Loucy (cell line): ENCODE data around the gene S100Z.

Experiments
- H2AFZ ChIP-seq: fragments of 200-600 bp; sonication (generic); 2 replicates; pipeline ENCODE4 v1.6.0; 2016; ENCODE audit warnings: antibody characterized with exemption, mild to moderate bottlenecking, low read length, moderate library complexity
- H3F3A ChIP-seq: fragments of 200-600 bp; 2 replicates; pipeline ENCODE4 v1.6.0; 2016; ENCODE audit warnings: antibody characterized with exemption, low read depth, mild to moderate bottlenecking
- H3K27me3 ChIP-seq: fragments of 200-600 bp; sonication (generic); 2 replicates; pipeline ENCODE4 v1.6.1; 2014; ENCODE audit warnings: low read length, mild to moderate bottlenecking; ENCODE audit not compliant: insufficient read depth, poor library complexity, severe bottlenecking
- H3K36me3 ChIP-seq: fragments of 200-600 bp; sonication (generic); 2 replicates; pipeline ENCODE4 v1.6.1; 2016; ENCODE audit warnings: low read length; ENCODE audit not compliant: insufficient read depth
- H3K4me1 ChIP-seq: fragments of 200-600 bp; sonication (generic); 2 replicates; pipeline ENCODE4 v1.5.1; 2014; ENCODE audit warnings: low read length, mild to moderate bottlenecking; ENCODE audit not compliant: insufficient read depth, poor library complexity, severe bottlenecking
- H3K4me2 ChIP-seq: fragments of 200-600 bp; sonication (generic); 2 replicates; pipeline ENCODE4 v1.6.0; 2014; ENCODE audit warnings: antibody characterized with exemption, low read length, low read depth, mild to moderate bottlenecking; ENCODE audit not compliant: poor library complexity, severe bottlenecking
- H3K4me3 ChIP-seq: fragments of 200-600 bp; sonication (generic); 2 replicates; pipeline ENCODE4 v1.5.1; 2014; ENCODE audit warnings: low read length, mild to moderate bottlenecking, mixed read lengths; ENCODE audit not compliant: poor library complexity, severe bottlenecking
- H3K79me2 ChIP-seq: fragments of 200-600 bp; sonication (generic); 2 replicates; pipeline ENCODE4 v1.6.1; 2014; ENCODE audit warnings: low read length; ENCODE audit not compliant: insufficient read depth
- H3K9ac ChIP-seq: fragments of 200-600 bp; sonication (generic); 2 replicates; pipeline ENCODE4 v1.6.0; 2014; ENCODE audit warnings: mild to moderate bottlenecking, low read depth, low read length, moderate library complexity; ENCODE audit not compliant: poor library complexity, severe bottlenecking
- H3K9me2 ChIP-seq: fragments of 200-600 bp; sonication (generic); replicated peaks from 2 replicates; pipeline ENCODE4 v1.6.1; 2016; ENCODE audit warnings: low read depth, low read length, mixed read lengths
- H3K9me3 ChIP-seq: fragments of 200-600 bp; sonication (generic); 2 replicates; pipeline ENCODE4 v1.6.1; 2014; ENCODE audit warnings: mild to moderate bottlenecking, antibody characterized with exemption, low read length, low read depth; ENCODE audit not compliant: insufficient read depth
- H4K20me1 ChIP-seq: fragments of 200-600 bp; sonication (generic); 2 replicates; pipeline ENCODE4 v1.6.0; 2014; ENCODE audit warnings: antibody characterized with exemption, low read length, mild to moderate bottlenecking; ENCODE audit not compliant: insufficient read depth, poor library complexity, severe bottlenecking
- CTCF ChIP-seq: fragments of 200-600 bp; sonication (generic); conservative IDR thresholded peaks from 2 replicates; pipeline ENCODE4 v1.5.1; 2014; ENCODE audit warnings: mild to moderate bottlenecking, antibody characterized with exemption, low read length
- EZH2phosphoT487 ChIP-seq: fragments of 200-600 bp; IDR thresholded peaks from 2 replicates; pipeline ENCODE4 v1.6.1; 2018; ENCODE audit warnings: antibody characterized with exemption, mild to moderate bottlenecking, moderate library complexity, borderline replicate concordance

Gene S100Z

DNA sequence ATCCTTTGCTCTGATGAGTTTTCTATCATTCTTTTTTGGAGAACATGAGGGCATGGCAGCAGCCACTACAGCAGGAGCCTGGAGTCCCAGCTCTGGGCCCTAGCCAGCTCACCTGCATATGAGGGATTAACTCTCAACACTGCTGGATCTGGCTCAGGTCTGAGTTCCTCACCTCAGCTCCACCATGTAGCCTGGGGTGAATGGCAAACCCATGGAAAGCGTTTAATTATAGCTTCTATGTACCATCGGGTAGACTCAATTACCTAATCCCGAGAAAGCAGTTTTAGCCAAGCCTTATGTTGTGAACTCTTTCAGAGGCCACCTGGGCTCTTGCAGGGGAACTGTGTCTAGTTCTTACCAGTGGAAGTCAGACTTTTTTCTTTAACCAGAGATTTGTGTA, 3.9 kb upstream of the S100Z start:
- Histone ChIP-seq H3K4me3 (no peak overlapping the region), H3F3A (peaks cover 10% of the 10 kb centered on the region; the same call in 1 of the 2 replicates), H3K4me1 (peaks cover 19% of the 10 kb centered on the region), H3K9me2 (no peaks in the 10 kb centered on the region), H3K36me3 (no peaks in the 10 kb centered on the region), H2AFZ (no peak overlapping the region), H3K9ac (no peak overlapping the region), H3K79me2 (peaks cover 1% of the 10 kb centered on the region; the same call in 1 of the 2 replicates), H3K9me3 (no peaks in the 10 kb centered on the region), H4K20me1 (no peaks in the 10 kb centered on the region), H3K4me2 (no peak overlapping the region), H3K27me3 (no peaks in the 10 kb centered on the region)
- TF ChIP-seq CTCF (no peak), EZH2phosphoT487 (no peak)

DNA sequence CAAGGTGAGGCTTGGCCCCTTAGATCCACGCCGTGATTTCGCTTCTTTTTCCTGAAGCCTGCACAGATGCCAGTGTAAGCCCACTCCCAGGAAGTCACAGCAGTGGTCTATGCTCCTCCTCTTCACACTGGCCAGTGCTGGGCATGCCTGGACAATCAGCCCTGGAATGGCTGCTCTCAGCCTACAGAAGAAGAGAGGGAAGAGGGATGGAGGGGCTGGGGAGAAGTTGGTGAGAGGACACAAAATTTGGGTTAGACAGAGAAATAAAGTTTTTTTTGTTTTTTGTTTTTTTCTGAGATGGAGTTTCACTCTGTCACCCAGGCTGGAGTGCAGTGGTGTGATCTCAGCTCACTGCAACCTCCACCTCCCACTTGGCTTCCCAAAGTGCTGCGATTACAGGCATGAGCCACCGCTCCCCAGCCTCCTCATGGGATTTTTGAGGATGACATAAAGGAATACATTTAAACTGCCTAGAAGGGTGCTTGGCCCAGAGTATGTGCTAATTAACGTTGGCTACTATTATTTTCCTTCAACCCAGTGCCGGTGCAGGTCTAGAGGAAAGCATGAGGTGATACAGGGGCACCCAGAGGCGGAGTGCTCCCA, 830 bp downstream of the S100Z start:
- Histone ChIP-seq H3K9me2 (no peaks in the 10 kb centered on the region), H3K27me3 (no peaks in the 10 kb centered on the region), H3K79me2 (peaks cover 27% of the 10 kb centered on the region), H3K4me1 (peaks cover 61% of the 10 kb centered on the region), H3K9ac (peak overlapping the region; percentile 76), H3K36me3 (no peaks in the 10 kb centered on the region), H4K20me1 (no peaks in the 10 kb centered on the region), H2AFZ (no peak overlapping the region), H3F3A (peaks cover 11% of the 10 kb centered on the region; the same call in 1 of the 2 replicates), H3K9me3 (peaks cover 5% of the 10 kb centered on the region; the same call in 1 of the 2 replicates), H3K4me2 (peak overlapping the region; percentile 76), H3K4me3 (peak overlapping the region; percentile 62)
- TF ChIP-seq EZH2phosphoT487 (no peak), CTCF (no peak)

DNA sequence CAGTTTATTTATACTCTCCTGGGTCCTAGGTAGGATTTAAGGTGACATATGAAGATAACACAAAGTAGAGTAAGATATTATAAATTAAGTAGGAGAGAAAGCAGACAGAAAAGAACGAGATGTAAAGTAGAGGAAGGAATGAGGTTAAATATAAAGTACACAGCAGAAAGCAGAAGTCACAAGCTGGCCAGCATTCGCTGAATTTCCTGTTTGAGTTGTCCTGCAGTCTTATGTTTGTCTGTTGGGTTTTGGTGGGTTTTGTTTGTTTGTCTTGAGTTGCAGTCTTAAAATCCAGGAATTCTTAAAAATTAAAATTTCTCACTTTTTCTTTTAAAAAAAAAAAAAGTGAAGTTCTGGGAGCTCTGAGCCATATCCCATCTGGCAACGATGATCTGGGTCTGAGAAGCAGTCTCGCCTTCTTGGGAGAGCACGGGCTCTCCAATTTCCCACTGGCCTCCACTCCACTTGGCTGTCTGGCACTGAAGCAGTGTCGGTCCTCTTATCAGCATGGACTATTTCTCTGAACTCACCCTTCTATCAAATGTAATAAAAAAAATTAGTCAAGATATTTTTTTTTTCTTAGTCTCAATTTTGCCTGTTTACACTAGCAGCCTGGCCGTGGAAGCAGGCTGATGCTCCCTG, 2.0 kb downstream of the S100Z start:
- peak overlapping the region; percentile 76 for H3K4me2 ChIP-seq
- no peaks in the 10 kb centered on the region for H4K20me1 ChIP-seq
- peaks cover 15% of the 10 kb centered on the region; the same call in 1 of the 2 replicates for H3F3A ChIP-seq
- no peaks in the 10 kb centered on the region for H3K36me3 ChIP-seq
- H3K79me2 ChIP-seq, result peaks cover 27% of the 10 kb centered on the region
- no peaks in the 10 kb centered on the region for H3K27me3 ChIP-seq
- H3K4me3 ChIP-seq, result peak overlapping the region; percentile 62
- H3K9me2 ChIP-seq, result no peaks in the 10 kb centered on the region
- H3K9ac ChIP-seq, result peak overlapping the region; percentile 76
- TF ChIP-seq EZH2phosphoT487 (no peak), CTCF (no peak)
- no peak overlapping the region for H2AFZ ChIP-seq
- peaks cover 5% of the 10 kb centered on the region; the same call in 1 of the 2 replicates for H3K9me3 ChIP-seq
- H3K4me1 ChIP-seq, result peaks cover 72% of the 10 kb centered on the region
